HL-60 (cell line): ENCODE results near the gene CLPTM1L.

Experiments used
- CTCF ChIP-seq: IDR thresholded peaks from one replicate; pipeline ENCODE4 v1.5.1; 2011; ENCODE audit warnings: low read length, control low read depth, inconsistent platforms; ENCODE audit not compliant: insufficient read depth
- GABPA ChIP-seq: IDR thresholded peaks from 2 replicates; pipeline ENCODE4 v1.6.1; 2012; ENCODE audit warnings: low read depth
- POLR2AphosphoS5 ChIP-seq: IDR thresholded peaks from 2 replicates; pipeline ENCODE4 v1.6.1; 2012; ENCODE audit warnings: low read depth
- REST ChIP-seq: IDR thresholded peaks from 2 replicates; pipeline ENCODE4 v1.6.1; 2012; ENCODE audit warnings: low read depth; ENCODE audit not compliant: insufficient replicate concordance
- SPI1 ChIP-seq: IDR thresholded peaks from 2 replicates; pipeline ENCODE4 v1.6.1; 2012; ENCODE audit warnings: low read depth, mild to moderate bottlenecking, borderline replicate concordance

GRCh38 chr5:1300581-1301083 lies 44.3 kb downstream of the CLPTM1L start:
- no peak for TF ChIP-seq CTCF
- no peak for TF ChIP-seq POLR2AphosphoS5
- no peak for TF ChIP-seq REST
- no peak for TF ChIP-seq GABPA
- no peak for TF ChIP-seq SPI1
